Measurements from ENCODE around the gene NPB.

GRCh38 chr17:81871387-81872230 lies 30.4 kb upstream of the NPB start:
- TF ChIP-seq BHLHE40 (IDR thresholded peaks at IDR 0.05; ENCODE audit: borderline replicate concordance) (no peak), TARDBP (IDR thresholded peaks at IDR 0.05) (peak; percentile 99), HDGF (IDR thresholded peaks at IDR 0.05; ENCODE audit: borderline replicate concordance) (no peak), ZNF384 (IDR thresholded peaks at IDR 0.05) (no peak), FOXK2 (IDR thresholded peaks at IDR 0.05) (no peak), FOXM1 (IDR thresholded peaks at IDR 0.05; ENCODE audit: borderline replicate concordance) (no peak), SUZ12 (IDR thresholded peaks at IDR 0.05) (no peak), NFRKB (IDR thresholded peaks at IDR 0.05) (no peak; the same call in 1 of the 2 replicates), ARNT (IDR thresholded peaks at IDR 0.05) (no peak; the same call in 1 of the 2 replicates), PKNOX1 (IDR thresholded peaks at IDR 0.05) (peak; percentile 84)
